AG10803 (cell line): ENCODE results near the gene TRIM10.
A peak's percentile ranks its signal among the peaks of the same experiment; 100 is the strongest.

ENCODE experiments used
- DNase-seq: peaks from one replicate; pipeline ENCODE4 v3.0.0; 2010; ENCODE audit warnings: low read depth
- H3K4me3 ChIP-seq: 2 replicates; pipeline ENCODE4 v1.5.1; 2011; ENCODE audit warnings: mild to moderate bottlenecking, low read length, control low read depth
- TF ChIP-seq, protein P1 (sequence below): conservative IDR thresholded peaks from 2 replicates; pipeline ENCODE4 v1.5.1; 2011; ENCODE audit warnings: mild to moderate bottlenecking, low read length, control low read depth, inconsistent platforms

TRIM10 gene

DNA sequence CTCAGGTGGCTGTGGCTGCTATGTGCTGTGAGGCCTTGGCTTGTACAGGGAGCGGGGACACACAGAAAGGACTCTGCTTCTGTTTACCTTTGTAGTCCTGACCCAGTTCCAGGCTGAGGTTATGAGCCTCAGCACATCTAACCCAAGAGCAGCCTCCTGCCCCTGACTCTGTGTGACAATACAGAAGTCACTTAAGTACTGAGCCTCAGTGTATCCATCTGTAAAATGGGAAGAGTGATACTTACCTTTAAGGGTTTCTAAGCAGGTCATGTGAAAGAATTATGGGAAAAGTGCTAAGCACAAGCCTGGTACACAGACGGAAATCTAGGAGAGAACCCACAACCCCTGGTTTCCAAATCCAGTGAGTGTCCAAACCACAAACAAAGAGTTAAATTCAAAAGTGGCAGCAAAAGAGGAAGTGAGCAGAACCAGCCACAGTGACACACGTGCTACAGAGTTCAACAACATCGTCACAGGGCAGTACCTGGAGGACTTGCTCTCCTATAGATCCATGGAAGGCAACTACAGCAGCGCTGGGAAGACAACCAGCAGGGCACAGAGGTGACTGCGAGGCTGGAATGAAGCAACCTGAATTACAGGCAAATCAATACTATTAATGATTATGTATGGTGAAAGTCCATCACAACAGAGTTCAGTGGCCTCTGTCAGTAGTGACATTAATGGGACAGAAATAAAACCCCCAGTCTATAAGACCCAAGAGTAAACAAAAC, 39.7 kb upstream of the TRIM10 start:
- no peak overlapping the region for H3K4me3 ChIP-seq
- no peak for DNase-seq
- TF ChIP-seq, protein P1, sequence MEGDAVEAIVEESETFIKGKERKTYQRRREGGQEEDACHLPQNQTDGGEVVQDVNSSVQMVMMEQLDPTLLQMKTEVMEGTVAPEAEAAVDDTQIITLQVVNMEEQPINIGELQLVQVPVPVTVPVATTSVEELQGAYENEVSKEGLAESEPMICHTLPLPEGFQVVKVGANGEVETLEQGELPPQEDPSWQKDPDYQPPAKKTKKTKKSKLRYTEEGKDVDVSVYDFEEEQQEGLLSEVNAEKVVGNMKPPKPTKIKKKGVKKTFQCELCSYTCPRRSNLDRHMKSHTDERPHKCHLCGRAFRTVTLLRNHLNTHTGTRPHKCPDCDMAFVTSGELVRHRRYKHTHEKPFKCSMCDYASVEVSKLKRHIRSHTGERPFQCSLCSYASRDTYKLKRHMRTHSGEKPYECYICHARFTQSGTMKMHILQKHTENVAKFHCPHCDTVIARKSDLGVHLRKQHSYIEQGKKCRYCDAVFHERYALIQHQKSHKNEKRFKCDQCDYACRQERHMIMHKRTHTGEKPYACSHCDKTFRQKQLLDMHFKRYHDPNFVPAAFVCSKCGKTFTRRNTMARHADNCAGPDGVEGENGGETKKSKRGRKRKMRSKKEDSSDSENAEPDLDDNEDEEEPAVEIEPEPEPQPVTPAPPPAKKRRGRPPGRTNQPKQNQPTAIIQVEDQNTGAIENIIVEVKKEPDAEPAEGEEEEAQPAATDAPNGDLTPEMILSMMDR, result no peak

DNA sequence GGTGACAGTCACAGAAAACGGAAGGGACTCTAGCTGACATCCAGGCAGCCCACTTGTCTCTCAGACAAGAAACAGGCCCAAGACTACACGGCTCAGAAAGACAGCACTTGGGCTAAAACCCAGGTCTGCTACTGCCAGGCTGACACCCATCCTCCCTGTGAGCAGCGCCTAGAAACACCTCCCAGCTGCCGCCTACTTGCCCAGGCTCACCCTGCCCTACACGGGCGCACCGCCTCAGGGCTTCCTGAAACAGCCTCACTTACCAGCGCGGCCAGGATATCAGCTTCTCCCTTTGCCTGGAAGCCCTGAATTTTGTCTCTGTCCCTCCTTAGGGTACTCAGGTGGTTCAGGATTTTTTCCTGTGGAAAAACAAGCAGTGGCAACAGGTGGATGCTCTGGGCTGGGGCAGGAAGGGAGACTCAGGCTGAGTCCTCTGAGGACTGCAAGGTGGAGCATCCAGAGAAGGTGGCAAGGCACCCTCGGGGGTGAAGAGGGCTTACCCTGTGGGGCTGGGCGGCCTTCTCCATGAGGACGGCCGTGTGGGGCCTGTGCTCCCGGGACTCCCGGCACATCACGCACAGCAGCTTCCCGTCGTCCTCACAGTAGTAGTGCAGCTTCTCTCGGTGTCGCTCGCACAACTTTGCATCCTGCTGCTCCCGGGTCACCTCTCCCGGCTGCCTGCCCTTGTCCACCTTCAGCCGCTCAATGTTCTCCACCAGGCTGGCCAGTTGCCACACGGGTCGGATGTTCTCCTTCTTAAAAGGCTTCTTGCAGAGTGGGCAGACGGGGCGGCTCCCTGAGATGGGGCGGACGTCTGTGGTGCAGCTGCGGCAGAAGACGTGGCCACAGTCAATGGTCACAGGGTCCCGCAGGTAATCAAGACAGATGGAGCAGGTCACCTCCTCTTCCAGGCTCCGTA, 37.4 kb upstream of the TRIM10 start:
- TF ChIP-seq, protein P1, result no peak
- no peak overlapping the region for H3K4me3 ChIP-seq
- no peak for DNase-seq

DNA sequence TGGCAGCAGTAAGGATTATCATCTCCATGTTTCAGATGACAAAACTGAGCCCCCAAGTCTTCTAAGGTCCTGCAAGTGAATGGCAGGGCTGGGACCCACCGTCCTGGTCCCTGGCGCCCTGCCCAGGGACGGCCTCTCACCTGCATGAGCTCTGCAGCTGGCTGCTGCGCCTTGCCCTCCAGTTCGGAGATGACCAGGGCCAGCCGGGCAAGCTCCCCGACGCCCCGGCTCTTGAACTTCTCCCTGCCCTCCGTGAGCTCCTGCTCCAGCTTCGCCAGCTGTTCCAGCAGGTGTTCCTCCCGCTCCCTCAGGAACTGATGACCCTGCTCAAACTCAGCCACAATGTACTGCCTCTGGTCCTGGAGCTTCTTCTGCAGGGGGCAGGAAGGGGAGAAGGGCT, 35.4 kb upstream of the TRIM10 start:
- no peak overlapping the region for H3K4me3 ChIP-seq
- DNase-seq, result no peak
- TF ChIP-seq, protein P1, result no peak

DNA sequence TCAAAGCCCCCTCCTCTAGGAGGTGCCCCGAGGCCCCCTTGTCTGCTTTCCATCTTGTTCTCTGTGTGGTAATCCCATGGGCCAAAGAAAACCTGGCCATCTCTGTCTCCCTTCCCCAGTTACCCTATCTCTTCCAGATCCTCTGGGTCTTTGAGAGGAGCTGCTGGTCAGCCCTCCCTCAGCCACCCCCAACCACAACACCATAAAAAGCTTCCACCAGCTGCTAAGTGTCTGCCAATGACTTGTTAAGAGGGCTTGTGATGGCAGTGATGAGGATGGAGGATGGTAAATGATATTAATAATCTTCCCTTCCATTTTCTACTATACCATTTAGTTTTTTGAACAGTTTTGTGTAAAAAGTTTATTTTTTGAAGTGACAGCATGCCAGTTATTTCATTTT, 34.9 kb upstream of the TRIM10 start:
- H3K4me3 ChIP-seq, result no peak overlapping the region
- TF ChIP-seq, protein P1, result no peak
- DNase-seq, result no peak

DNA sequence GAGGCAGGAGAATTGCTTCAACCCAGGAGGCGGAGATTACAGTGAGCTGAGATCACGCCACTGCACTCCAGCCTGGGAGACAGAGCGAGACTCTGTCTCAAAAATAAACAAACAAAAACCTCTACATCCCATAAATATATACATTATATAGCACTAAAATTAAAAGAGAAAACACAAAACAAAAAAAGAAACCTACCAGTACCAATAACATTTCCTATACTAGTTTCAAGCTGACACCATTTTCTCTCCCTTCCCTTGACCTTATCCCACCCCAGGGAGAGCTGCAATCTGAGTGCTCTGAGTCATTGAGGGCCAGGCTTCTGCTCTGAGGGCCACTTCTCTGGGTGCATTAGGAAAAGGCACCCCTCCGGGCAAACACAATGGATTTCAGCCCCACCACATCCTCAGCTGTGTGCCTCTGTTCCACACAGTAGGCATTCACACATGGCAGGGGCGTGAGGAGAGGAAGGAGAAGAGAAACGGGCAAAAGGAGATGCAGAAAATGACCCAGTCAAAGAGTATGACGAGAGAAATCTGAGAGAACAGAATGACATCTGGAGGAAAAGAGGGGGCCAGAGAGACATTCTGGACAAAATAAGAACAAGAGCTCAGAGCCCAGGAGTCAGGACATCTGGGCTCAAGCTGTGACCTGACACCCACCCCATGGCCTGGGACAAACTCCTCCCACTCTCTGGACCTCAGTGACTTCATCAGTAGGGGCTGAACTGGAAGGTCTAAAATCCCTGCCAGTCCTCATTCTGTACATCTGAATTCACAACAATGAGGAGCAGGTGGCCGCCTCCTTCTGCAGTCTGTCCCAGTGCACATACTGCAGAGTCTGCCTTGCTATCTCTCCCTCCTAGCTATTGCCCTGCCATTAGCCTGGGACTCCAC, 34.0 kb upstream of the TRIM10 start:
- TF ChIP-seq, protein P1, result no peak
- H3K4me3 ChIP-seq, result no peak overlapping the region
- peak; percentile 18 for DNase-seq

DNA sequence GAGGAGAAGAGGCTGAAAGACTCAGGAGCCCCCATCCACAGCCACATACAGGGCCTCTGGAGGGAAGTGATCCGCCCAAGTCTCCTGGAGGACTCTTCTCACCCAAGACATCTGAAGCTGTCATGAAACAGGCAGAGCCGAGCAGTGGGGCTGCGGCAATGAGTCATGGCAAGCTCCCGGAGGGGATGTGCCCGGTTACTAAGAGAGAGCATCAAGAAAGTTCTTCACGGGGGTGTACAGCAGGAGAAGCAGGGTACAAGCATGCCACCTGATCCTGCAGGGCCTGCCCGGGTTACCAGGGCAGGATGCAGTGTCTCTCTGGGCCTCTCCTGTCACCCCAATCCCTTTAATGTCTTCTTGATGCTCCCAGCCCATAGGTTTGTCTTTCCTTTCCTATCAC, 31.1 kb upstream of the TRIM10 start:
- TF ChIP-seq, protein P1, result no peak
- no peak overlapping the region for H3K4me3 ChIP-seq

More for the DNA sequence above, 31.1 kb upstream of the TRIM10 start:
- DNase-seq, result no peak
